Chondrocyte (in vitro differentiated cells): Measurements from ENCODE around the gene TMEM117. TPM values are rescaled to one million over a fixed set of nuclear protein-coding genes. Genes with fewer than 3 reads are reported as not detected.

Source experiments
- DNase-seq: peaks from one replicate; pipeline ENCODE4 v3.0.0; 2021; ENCODE audit warnings: mixed read lengths, low spot score
- H3K27ac Mint-ChIP-seq: one replicate; pipeline ENCODE4 v1.8.0; 2021; ENCODE audit warnings: mild to moderate bottlenecking, moderate library complexity, mixed read lengths; ENCODE audit not compliant: unreplicated experiment
- H3K27me3 Mint-ChIP-seq: 2 replicates; pipeline ENCODE4 v1.8.0; 2021; ENCODE audit warnings: low read depth, mixed read lengths
- H3K36me3 Mint-ChIP-seq: 2 replicates; pipeline ENCODE4 v1.8.0; 2021; ENCODE audit warnings: low read depth, mixed read lengths
- H3K4me1 Mint-ChIP-seq: 2 replicates; pipeline ENCODE4 v1.8.0; 2021; ENCODE audit warnings: low read depth, mild to moderate bottlenecking, mixed read lengths
- H3K4me3 Mint-ChIP-seq: one replicate; pipeline ENCODE4 v1.8.0; 2021; ENCODE audit warnings: mild to moderate bottlenecking, moderate library complexity, mixed read lengths; ENCODE audit not compliant: unreplicated experiment
- H3K9me3 Mint-ChIP-seq: 2 replicates; pipeline ENCODE4 v1.8.0; 2021; ENCODE audit warnings: low read depth, mixed read lengths
- total RNA-seq: library from RNA; stranded (reverse); gene quantifications from 3 replicates; pipeline ENCODE4 v1.2.1, GENCODE V29; 2021
- TF ChIP-seq, protein P1 (sequence below): fragments of 200-600 bp; sonication (generic); IDR thresholded peaks from 2 replicates; pipeline ENCODE4 v1.5.0; 2021; ENCODE audit warnings: antibody characterized with exemption, mild to moderate bottlenecking, moderate library complexity

The TMEM117 gene
- total RNA-seq, 1 donor from 2014 or later, result 15.5 TPM

DNA sequence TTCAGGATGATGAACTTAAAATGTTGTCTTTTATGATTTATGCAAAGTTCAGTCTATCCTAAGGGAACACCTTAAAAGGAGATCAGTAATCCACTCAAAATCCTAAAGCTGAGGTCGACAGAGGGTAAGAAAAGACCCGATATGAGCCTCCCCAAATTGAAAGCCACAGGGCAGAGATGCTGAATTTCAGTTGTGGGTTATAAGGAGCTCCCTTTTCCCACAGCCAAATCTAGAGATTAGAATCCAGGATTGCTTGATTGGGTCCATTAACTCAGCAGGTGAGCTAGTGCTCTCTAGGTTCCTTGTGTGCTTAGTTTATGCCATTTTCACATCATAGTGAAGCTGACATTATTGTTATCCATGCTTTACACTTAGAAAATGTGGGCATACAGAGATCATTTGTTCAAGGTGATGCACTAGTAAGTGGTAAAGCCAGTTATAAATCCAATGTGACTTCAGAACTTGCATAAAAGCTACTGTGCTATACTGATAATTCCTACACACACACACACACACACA, 417.5 kb downstream of the TMEM117 start:
- no peaks in the 10 kb centered on the region for H3K27me3 Mint-ChIP-seq
- DNase-seq, result no peak
- no peaks in the 10 kb centered on the region for H3K4me1 Mint-ChIP-seq
- H3K36me3 Mint-ChIP-seq, result peaks cover 3% of the 10 kb centered on the region
- TF ChIP-seq, protein P1, sequence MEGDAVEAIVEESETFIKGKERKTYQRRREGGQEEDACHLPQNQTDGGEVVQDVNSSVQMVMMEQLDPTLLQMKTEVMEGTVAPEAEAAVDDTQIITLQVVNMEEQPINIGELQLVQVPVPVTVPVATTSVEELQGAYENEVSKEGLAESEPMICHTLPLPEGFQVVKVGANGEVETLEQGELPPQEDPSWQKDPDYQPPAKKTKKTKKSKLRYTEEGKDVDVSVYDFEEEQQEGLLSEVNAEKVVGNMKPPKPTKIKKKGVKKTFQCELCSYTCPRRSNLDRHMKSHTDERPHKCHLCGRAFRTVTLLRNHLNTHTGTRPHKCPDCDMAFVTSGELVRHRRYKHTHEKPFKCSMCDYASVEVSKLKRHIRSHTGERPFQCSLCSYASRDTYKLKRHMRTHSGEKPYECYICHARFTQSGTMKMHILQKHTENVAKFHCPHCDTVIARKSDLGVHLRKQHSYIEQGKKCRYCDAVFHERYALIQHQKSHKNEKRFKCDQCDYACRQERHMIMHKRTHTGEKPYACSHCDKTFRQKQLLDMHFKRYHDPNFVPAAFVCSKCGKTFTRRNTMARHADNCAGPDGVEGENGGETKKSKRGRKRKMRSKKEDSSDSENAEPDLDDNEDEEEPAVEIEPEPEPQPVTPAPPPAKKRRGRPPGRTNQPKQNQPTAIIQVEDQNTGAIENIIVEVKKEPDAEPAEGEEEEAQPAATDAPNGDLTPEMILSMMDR, result no peak
- H3K27ac Mint-ChIP-seq, result no peak overlapping the region
- peaks cover 4% of the 10 kb centered on the region for H3K9me3 Mint-ChIP-seq
- H3K4me3 Mint-ChIP-seq, result no peak overlapping the region

DNA sequence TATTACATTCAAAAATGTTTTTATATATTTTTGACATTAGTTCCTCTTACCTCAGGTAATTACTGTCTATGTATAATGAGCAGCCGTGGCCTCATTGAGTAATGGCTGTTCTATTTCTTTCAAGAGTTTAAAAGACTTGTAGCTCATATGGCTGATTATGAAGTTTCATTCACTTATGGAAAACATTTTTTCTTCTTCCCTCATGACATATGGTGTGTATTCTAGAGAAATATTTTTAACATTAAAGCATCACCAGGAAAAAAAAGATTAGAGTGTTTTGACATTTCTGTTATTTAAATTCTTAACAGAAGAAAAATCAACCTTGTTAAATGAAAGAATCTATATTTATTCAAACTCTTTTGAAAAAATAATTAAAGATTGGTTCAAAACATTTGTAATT, 422.4 kb downstream of the TMEM117 start:
- TF ChIP-seq, protein P1, result no peak
- H3K36me3 Mint-ChIP-seq, result no peaks in the 10 kb centered on the region
- H3K4me3 Mint-ChIP-seq, result no peak overlapping the region
- DNase-seq, result no peak
- no peak overlapping the region for H3K27ac Mint-ChIP-seq
- no peaks in the 10 kb centered on the region for H3K27me3 Mint-ChIP-seq
- no peaks in the 10 kb centered on the region for H3K4me1 Mint-ChIP-seq
- H3K9me3 Mint-ChIP-seq, result no peaks in the 10 kb centered on the region

DNA sequence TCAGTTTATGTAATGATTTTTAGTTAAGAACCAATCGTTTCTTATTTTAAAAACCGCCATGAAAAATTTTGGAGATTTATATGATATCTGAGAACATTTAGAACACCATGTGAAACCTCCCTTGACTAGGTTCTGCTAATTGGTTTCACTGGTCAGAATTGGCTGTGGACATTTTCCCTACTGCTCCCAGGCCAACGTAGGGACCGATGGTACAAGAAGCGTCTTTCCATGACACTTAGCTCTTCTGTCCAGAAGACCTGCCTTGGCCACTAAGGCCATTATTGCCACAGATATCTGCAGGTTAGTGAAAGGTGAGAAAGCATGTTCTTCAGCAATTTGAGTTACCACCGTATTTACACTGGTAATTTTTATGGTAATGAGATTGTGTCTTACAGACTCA, 424.0 kb downstream of the TMEM117 start:
- H3K9me3 Mint-ChIP-seq, result no peaks in the 10 kb centered on the region
- H3K27me3 Mint-ChIP-seq, result no peaks in the 10 kb centered on the region
- H3K4me1 Mint-ChIP-seq, result no peaks in the 10 kb centered on the region
- H3K27ac Mint-ChIP-seq, result no peak overlapping the region
- no peak overlapping the region for H3K4me3 Mint-ChIP-seq
- no peak for DNase-seq
- TF ChIP-seq, protein P1, result no peak
- H3K36me3 Mint-ChIP-seq, result no peaks in the 10 kb centered on the region

DNA sequence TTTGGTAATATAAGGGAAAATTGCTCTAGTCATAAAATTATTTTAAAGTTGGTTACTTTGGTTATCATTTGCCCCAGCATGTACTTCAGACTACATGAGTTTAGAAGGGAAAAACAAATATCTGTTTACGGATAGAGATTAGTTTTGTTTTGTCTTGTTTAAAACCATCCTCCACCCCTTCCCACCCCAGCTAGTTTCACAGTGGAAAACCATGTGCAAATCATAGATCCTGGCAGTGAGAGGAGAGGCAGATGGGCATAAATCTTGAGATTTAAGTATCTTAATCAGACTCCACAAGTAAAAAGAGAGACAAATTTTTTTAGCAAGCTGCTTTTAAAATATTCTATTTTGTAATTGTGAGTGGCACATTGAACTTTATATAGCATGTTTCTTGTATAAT, 424.7 kb downstream of the TMEM117 start:
- TF ChIP-seq, protein P1, result no peak
- Mint-ChIP-seq H3K36me3 (no peaks in the 10 kb centered on the region), H3K4me1 (no peaks in the 10 kb centered on the region), H3K4me3 (no peak overlapping the region), H3K27me3 (no peaks in the 10 kb centered on the region), H3K9me3 (no peaks in the 10 kb centered on the region), H3K27ac (no peak overlapping the region)
- no peak for DNase-seq

DNA sequence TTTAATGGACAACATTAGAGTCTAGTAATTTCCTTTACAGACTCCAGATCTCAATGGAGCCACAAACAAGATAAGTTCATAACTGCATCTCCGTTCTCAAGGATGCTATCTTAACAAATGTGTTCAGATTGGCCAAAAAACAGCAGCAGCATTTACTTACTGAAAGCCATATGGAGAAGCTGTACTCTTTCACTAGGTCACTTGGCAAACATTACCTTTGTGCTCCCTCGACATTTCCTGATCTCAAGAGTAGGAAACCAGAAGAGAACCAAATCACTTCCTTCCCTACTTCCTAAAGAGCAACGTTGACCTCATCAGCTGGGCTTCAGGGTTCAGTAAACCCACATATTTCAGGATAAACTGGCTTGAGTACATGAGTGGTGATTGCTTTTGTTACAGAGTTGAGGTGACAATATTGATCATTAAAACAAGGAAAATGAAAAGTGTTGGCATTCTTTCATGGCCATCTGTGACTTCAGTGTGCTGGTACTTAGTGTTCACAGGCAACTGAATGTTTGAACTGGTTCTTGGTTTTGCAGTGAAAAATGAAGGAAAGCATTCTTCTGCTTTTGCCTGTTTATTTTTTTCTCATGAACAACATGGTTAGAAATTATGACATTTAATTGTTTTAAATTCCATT, 449.6 kb downstream of the TMEM117 start:
- Mint-ChIP-seq H3K36me3 (no peaks in the 10 kb centered on the region), H3K4me3 (no peak overlapping the region), H3K9me3 (peaks cover 11% of the 10 kb centered on the region), H3K4me1 (peaks cover 2% of the 10 kb centered on the region), H3K27ac (no peak overlapping the region), H3K27me3 (no peaks in the 10 kb centered on the region)
- DNase-seq, result no peak
- TF ChIP-seq, protein P1, result no peak
